ENCODE measurements around the gene CWC27.

Gene CWC27

GRCh38 chr5:64972591-64972990 lies 203.9 kb downstream of the CWC27 start:
- DNase-seq (ENCODE audit: insufficient read length, low spot score) (no peak), FAIRE-seq (no peak)
- TF ChIP-seq TAF1 (IDR thresholded peaks at IDR 0.05; ENCODE audit: low read depth, low read length), result no peak
- no peak for TF ChIP-seq POU2F2 (IDR thresholded peaks at IDR 0.05; ENCODE audit: low read depth, low read length)
- TF ChIP-seq PAX5 (IDR thresholded peaks at IDR 0.05; ENCODE audit: insufficient read depth, low read length, severe bottlenecking), result no peak
- no peak for TF ChIP-seq SPI1 (IDR thresholded peaks at IDR 0.05; ENCODE audit: low read depth, low read length)
- TF ChIP-seq POLR2AphosphoS5 (IDR thresholded peaks at IDR 0.05; ENCODE audit: low read depth, low read length), result no peak
- TF ChIP-seq POLR2A (IDR thresholded peaks at IDR 0.05; ENCODE audit: low read depth, low read length), result no peak

GRCh38 chr5:64973215-64973614 lies 204.5 kb downstream of the CWC27 start:
- no peak for TF ChIP-seq POLR2AphosphoS5 (IDR thresholded peaks at IDR 0.05; ENCODE audit: low read depth, low read length)
- no peak for TF ChIP-seq POU2F2 (IDR thresholded peaks at IDR 0.05; ENCODE audit: low read depth, low read length)
- no peak for TF ChIP-seq TAF1 (IDR thresholded peaks at IDR 0.05; ENCODE audit: low read depth, low read length)
- no peak for TF ChIP-seq POLR2A (IDR thresholded peaks at IDR 0.05; ENCODE audit: low read depth, low read length)
- TF ChIP-seq PAX5 (IDR thresholded peaks at IDR 0.05; ENCODE audit: insufficient read depth, low read length, severe bottlenecking), result no peak
- no peak for TF ChIP-seq SPI1 (IDR thresholded peaks at IDR 0.05; ENCODE audit: low read depth, low read length)
- FAIRE-seq (no peak), DNase-seq (ENCODE audit: insufficient read length, low spot score) (no peak)

GRCh38 chr5:64977779-64978178 lies 209.0 kb downstream of the CWC27 start:
- FAIRE-seq (no peak), DNase-seq (ENCODE audit: insufficient read length, low spot score) (no peak)
- TF ChIP-seq POLR2AphosphoS5 (IDR thresholded peaks at IDR 0.05; ENCODE audit: low read depth, low read length) (no peak), POU2F2 (IDR thresholded peaks at IDR 0.05; ENCODE audit: low read depth, low read length) (no peak), POLR2A (IDR thresholded peaks at IDR 0.05; ENCODE audit: low read depth, low read length) (no peak), SPI1 (IDR thresholded peaks at IDR 0.05; ENCODE audit: low read depth, low read length) (no peak), PAX5 (IDR thresholded peaks at IDR 0.05; ENCODE audit: insufficient read depth, low read length, severe bottlenecking) (no peak), TAF1 (IDR thresholded peaks at IDR 0.05; ENCODE audit: low read depth, low read length) (no peak)

GRCh38 chr5:64978546-64978945 lies 209.8 kb downstream of the CWC27 start:
- no peak for DNase-seq (ENCODE audit: insufficient read length, low spot score)
- FAIRE-seq, result no peak
- TF ChIP-seq POLR2AphosphoS5 (IDR thresholded peaks at IDR 0.05; ENCODE audit: low read depth, low read length) (no peak), PAX5 (IDR thresholded peaks at IDR 0.05; ENCODE audit: insufficient read depth, low read length, severe bottlenecking) (no peak), POU2F2 (IDR thresholded peaks at IDR 0.05; ENCODE audit: low read depth, low read length) (no peak), POLR2A (IDR thresholded peaks at IDR 0.05; ENCODE audit: low read depth, low read length) (no peak), SPI1 (IDR thresholded peaks at IDR 0.05; ENCODE audit: low read depth, low read length) (no peak), TAF1 (IDR thresholded peaks at IDR 0.05; ENCODE audit: low read depth, low read length) (no peak)

- DNase-seq (ENCODE audit: insufficient read length, low spot score) (no peak), FAIRE-seq (peak; percentile 55)
- TF ChIP-seq POLR2A (IDR thresholded peaks at IDR 0.05; ENCODE audit: low read depth, low read length) (no peak), PAX5 (IDR thresholded peaks at IDR 0.05; ENCODE audit: insufficient read depth, low read length, severe bottlenecking) (peak; percentile 93)
Measured at GRCh38 chr5:64979531-64979930, 210.8 kb downstream of the CWC27 start.

GRCh38 chr5:64980176-64980575 lies 211.4 kb downstream of the CWC27 start:
- no peak for TF ChIP-seq SPI1 (IDR thresholded peaks at IDR 0.05; ENCODE audit: low read depth, low read length)
- TF ChIP-seq POLR2A (IDR thresholded peaks at IDR 0.05; ENCODE audit: low read depth, low read length), result no peak
- TF ChIP-seq POLR2AphosphoS5 (IDR thresholded peaks at IDR 0.05; ENCODE audit: low read depth, low read length), result no peak
- TF ChIP-seq POU2F2 (IDR thresholded peaks at IDR 0.05; ENCODE audit: low read depth, low read length), result no peak
- no peak for TF ChIP-seq PAX5 (IDR thresholded peaks at IDR 0.05; ENCODE audit: insufficient read depth, low read length, severe bottlenecking)
- no peak for TF ChIP-seq TAF1 (IDR thresholded peaks at IDR 0.05; ENCODE audit: low read depth, low read length)
- DNase-seq (ENCODE audit: insufficient read length, low spot score) (no peak), FAIRE-seq (no peak)

GRCh38 chr5:64987768-64988167 lies 219.0 kb downstream of the CWC27 start:
- no peak for FAIRE-seq
- no peak for TF ChIP-seq POU2F2 (IDR thresholded peaks at IDR 0.05; ENCODE audit: low read depth, low read length)
- TF ChIP-seq PAX5 (IDR thresholded peaks at IDR 0.05; ENCODE audit: insufficient read depth, low read length, severe bottlenecking), result no peak
- TF ChIP-seq POLR2AphosphoS5 (IDR thresholded peaks at IDR 0.05; ENCODE audit: low read depth, low read length), result no peak
- TF ChIP-seq POLR2A (IDR thresholded peaks at IDR 0.05; ENCODE audit: low read depth, low read length), result no peak
- TF ChIP-seq TAF1 (IDR thresholded peaks at IDR 0.05; ENCODE audit: low read depth, low read length), result no peak
- no peak for TF ChIP-seq SPI1 (IDR thresholded peaks at IDR 0.05; ENCODE audit: low read depth, low read length)
- DNase-seq (ENCODE audit: insufficient read length, low spot score), result no peak

- DNase-seq (ENCODE audit: insufficient read length, low spot score) (no peak), FAIRE-seq (no peak)
- TF ChIP-seq POLR2A (IDR thresholded peaks at IDR 0.05; ENCODE audit: low read depth, low read length) (no peak), POLR2AphosphoS5 (IDR thresholded peaks at IDR 0.05; ENCODE audit: low read depth, low read length) (no peak)
Measured at GRCh38 chr5:65009207-65009606, 240.5 kb downstream of the CWC27 start.

GRCh38 chr5:65010841-65011240 lies 242.1 kb downstream of the CWC27 start:
- no peak for TF ChIP-seq POU2F2 (IDR thresholded peaks at IDR 0.05; ENCODE audit: low read depth, low read length)
- no peak for TF ChIP-seq POLR2AphosphoS5 (IDR thresholded peaks at IDR 0.05; ENCODE audit: low read depth, low read length)
- TF ChIP-seq SPI1 (IDR thresholded peaks at IDR 0.05; ENCODE audit: low read depth, low read length), result no peak
- no peak for TF ChIP-seq TAF1 (IDR thresholded peaks at IDR 0.05; ENCODE audit: low read depth, low read length)
- TF ChIP-seq PAX5 (IDR thresholded peaks at IDR 0.05; ENCODE audit: insufficient read depth, low read length, severe bottlenecking), result no peak
- TF ChIP-seq POLR2A (IDR thresholded peaks at IDR 0.05; ENCODE audit: low read depth, low read length), result no peak
- DNase-seq (ENCODE audit: insufficient read length, low spot score) (no peak), FAIRE-seq (no peak)

- TF ChIP-seq SPI1 (IDR thresholded peaks at IDR 0.05; ENCODE audit: low read depth, low read length) (no peak), POLR2A (IDR thresholded peaks at IDR 0.05; ENCODE audit: low read depth, low read length) (no peak), PAX5 (IDR thresholded peaks at IDR 0.05; ENCODE audit: insufficient read depth, low read length, severe bottlenecking) (no peak), TAF1 (IDR thresholded peaks at IDR 0.05; ENCODE audit: low read depth, low read length) (no peak), POU2F2 (IDR thresholded peaks at IDR 0.05; ENCODE audit: low read depth, low read length) (no peak), POLR2AphosphoS5 (IDR thresholded peaks at IDR 0.05; ENCODE audit: low read depth, low read length) (no peak)
- FAIRE-seq (no peak), DNase-seq (ENCODE audit: insufficient read length, low spot score) (no peak)
Measured at GRCh38 chr5:65012301-65012892, 243.7 kb downstream of the CWC27 start.
